ENCODE results near the gene TFAP2D. TPM values are rescaled to one million over a fixed set of nuclear protein-coding genes. Genes with fewer than 3 reads are reported as not detected.

Gene TFAP2D
- polyA plus RNA-seq, 1 experiment: not detected

- no peak for DNase-seq (ENCODE audit: low read depth, low spot score)
- H3K27me3 ChIP-seq (ENCODE audit: control insufficient read depth, insufficient read depth, low read length): no peaks in the 10 kb centered on the region
- POLR2A ChIA-PET: no interaction called here
- H3K27ac ChIP-seq (ENCODE audit: low read depth, low read length): no peak overlapping the region
- no peaks in the 10 kb centered on the region; the same call in 1 of the 2 replicates for H3K9me3 ChIP-seq (ENCODE audit: control insufficient read depth, insufficient read depth, low read length)
- TF ChIP-seq, protein P1, sequence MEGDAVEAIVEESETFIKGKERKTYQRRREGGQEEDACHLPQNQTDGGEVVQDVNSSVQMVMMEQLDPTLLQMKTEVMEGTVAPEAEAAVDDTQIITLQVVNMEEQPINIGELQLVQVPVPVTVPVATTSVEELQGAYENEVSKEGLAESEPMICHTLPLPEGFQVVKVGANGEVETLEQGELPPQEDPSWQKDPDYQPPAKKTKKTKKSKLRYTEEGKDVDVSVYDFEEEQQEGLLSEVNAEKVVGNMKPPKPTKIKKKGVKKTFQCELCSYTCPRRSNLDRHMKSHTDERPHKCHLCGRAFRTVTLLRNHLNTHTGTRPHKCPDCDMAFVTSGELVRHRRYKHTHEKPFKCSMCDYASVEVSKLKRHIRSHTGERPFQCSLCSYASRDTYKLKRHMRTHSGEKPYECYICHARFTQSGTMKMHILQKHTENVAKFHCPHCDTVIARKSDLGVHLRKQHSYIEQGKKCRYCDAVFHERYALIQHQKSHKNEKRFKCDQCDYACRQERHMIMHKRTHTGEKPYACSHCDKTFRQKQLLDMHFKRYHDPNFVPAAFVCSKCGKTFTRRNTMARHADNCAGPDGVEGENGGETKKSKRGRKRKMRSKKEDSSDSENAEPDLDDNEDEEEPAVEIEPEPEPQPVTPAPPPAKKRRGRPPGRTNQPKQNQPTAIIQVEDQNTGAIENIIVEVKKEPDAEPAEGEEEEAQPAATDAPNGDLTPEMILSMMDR (IDR thresholded peaks at IDR 0.05; ENCODE audit: low read depth, low read length): no peak
- no peak overlapping the region for H3K4me3 ChIP-seq (ENCODE audit: low read depth, low read length)
- CTCF ChIA-PET: no interaction called here
Observed at GRCh38 chr6:50795574-50795973, 82.2 kb downstream of the TFAP2D start.

- CTCF ChIA-PET: no interaction called here
Observed at GRCh38 chr6:50804283-50804682, 91.0 kb downstream of the TFAP2D start.

GRCh38 chr6:50807035-50807434 is 93.7 kb downstream of the TFAP2D start:
- ChIA-PET CTCF (no interaction called here), POLR2A (no interaction called here)
- TF ChIP-seq, protein P1 (IDR thresholded peaks at IDR 0.05; ENCODE audit: low read depth, low read length): no peak
- Histone ChIP-seq H3K4me3 (ENCODE audit: low read depth, low read length) (no peak overlapping the region), H3K27me3 (ENCODE audit: control insufficient read depth, insufficient read depth, low read length) (no peaks in the 10 kb centered on the region), H3K9me3 (ENCODE audit: control insufficient read depth, insufficient read depth, low read length) (no peaks in the 10 kb centered on the region; the same call in 1 of the 2 replicates), H3K27ac (ENCODE audit: low read depth, low read length) (no peak overlapping the region)
- DNase-seq (ENCODE audit: low read depth, low spot score): no peak

More at GRCh38 chr6:50804283-50804682, 91.0 kb downstream of the TFAP2D start:
- no peak for DNase-seq (ENCODE audit: low read depth, low spot score)
- H3K27ac ChIP-seq (ENCODE audit: low read depth, low read length): no peak overlapping the region
- H3K27me3 ChIP-seq (ENCODE audit: control insufficient read depth, insufficient read depth, low read length): no peaks in the 10 kb centered on the region
- TF ChIP-seq, protein P1 (IDR thresholded peaks at IDR 0.05; ENCODE audit: low read depth, low read length): no peak
- POLR2A ChIA-PET: no interaction called here
- no peak overlapping the region for H3K4me3 ChIP-seq (ENCODE audit: low read depth, low read length)
- no peaks in the 10 kb centered on the region for H3K9me3 ChIP-seq (ENCODE audit: control insufficient read depth, insufficient read depth, low read length)

DNA sequence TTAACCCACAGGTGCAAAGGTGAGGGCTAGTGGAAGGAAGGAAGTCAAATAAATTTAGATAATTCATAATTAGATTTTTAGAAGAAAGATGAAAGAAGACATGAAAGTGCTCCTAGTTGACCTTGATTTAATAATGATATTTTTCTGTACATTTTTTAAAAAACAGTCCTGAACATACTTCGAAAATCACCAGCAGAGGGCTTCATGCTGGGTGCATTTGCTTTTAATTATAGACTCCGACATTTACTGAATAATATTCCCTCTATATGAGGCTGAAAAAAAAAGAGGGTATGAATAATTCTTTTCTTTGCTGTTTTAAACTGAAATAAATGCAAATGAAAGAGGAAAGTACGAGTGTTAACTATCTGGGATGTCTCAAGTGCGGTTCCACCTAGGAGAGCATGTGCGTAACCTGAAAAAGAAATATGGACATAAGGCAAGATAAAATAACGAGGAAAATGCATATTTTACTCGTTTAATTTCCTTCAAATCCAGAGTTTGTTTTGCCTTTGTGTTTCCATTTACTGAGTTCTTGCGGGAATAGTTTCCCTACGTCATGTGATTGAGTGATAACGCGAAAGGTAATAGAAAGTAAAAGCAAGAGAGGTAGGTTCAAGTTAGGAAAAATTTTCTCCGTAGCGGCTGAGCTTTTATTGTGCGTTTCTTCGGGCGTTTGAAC is 102.2 kb downstream of the TFAP2D start:
- no peak overlapping the region for H3K27ac ChIP-seq (ENCODE audit: low read depth, low read length)
- no peak for DNase-seq (ENCODE audit: low read depth, low spot score)
- TF ChIP-seq, protein P1 (IDR thresholded peaks at IDR 0.05; ENCODE audit: low read depth, low read length): peak; percentile 54
- H3K4me3 ChIP-seq (ENCODE audit: low read depth, low read length): peak overlapping the region; percentile 59
- no peaks in the 10 kb centered on the region; the same call in 1 of the 2 replicates for H3K9me3 ChIP-seq (ENCODE audit: control insufficient read depth, insufficient read depth, low read length)
- H3K27me3 ChIP-seq (ENCODE audit: control insufficient read depth, insufficient read depth, low read length): peaks cover 17% of the 10 kb centered on the region
- ChIA-PET CTCF (interaction anchor here (0.6 to 1.8 kb wide), 7 partner anchors 13 to 1208 kb away, joined by 4 to 11 read pairs (median 5); no protein-coding TSS in a partner anchor), POLR2A (no interaction called here)

GRCh38 chr6:50816115-50816675 is 102.9 kb downstream of the TFAP2D start:
- ChIA-PET POLR2A (no interaction called here), CTCF (interaction anchor here (0.6 to 2.6 kb wide), 8 partner anchors 13 to 1208 kb away, joined by 4 to 11 read pairs (median 5); no protein-coding TSS in a partner anchor)
- no peaks in the 10 kb centered on the region; the same call in 1 of the 2 replicates for H3K9me3 ChIP-seq (ENCODE audit: control insufficient read depth, insufficient read depth, low read length)
- no peak overlapping the region for H3K27ac ChIP-seq (ENCODE audit: low read depth, low read length)
- TF ChIP-seq, protein P1 (IDR thresholded peaks at IDR 0.05; ENCODE audit: low read depth, low read length): peak; percentile 81
- DNase-seq (ENCODE audit: low read depth, low spot score): peak; percentile 13
- H3K4me3 ChIP-seq (ENCODE audit: low read depth, low read length): peak overlapping the region; percentile 59
- H3K27me3 ChIP-seq (ENCODE audit: control insufficient read depth, insufficient read depth, low read length): peaks cover 23% of the 10 kb centered on the region

Measured in AG04450 (cell line).